Activated T-helper 17 cell treated with anti-CD3 and anti-CD28 coated beads, Interleukin-2, amount 50 U/mL, for 72 hours (primary cell): ENCODE results near the gene CIC. TPM values are rescaled to one million over a fixed set of nuclear protein-coding genes. Genes with fewer than 3 reads are reported as not detected.
"Not testable (repeated sequence)": the region's sequence is repeated elsewhere in the genome, so short reads cannot be mapped to it uniquely, and the experiment has no call there.

Source experiments
- ATAC-seq: fragments of 150-1000 bp; cut with Tn5 transposase; replicated peaks from 2 replicates; pipeline ENCODE4 v1.10.0; 2021; ENCODE audit warnings: mild to moderate bottlenecking, moderate library complexity
- H3K27ac Mint-ChIP-seq: one replicate; pipeline ENCODE4 v1.8.0; 2022; ENCODE audit warnings: mixed read lengths
- H3K27me3 Mint-ChIP-seq: one replicate; pipeline ENCODE4 v1.8.0; 2022; ENCODE audit warnings: mixed read lengths
- H3K36me3 Mint-ChIP-seq: one replicate; pipeline ENCODE4 v1.8.0; 2022; ENCODE audit warnings: low read depth, mild to moderate bottlenecking, mixed read lengths
- H3K4me1 Mint-ChIP-seq: one replicate; pipeline ENCODE4 v1.8.0; 2022; ENCODE audit warnings: mixed read lengths
- H3K4me3 Mint-ChIP-seq: one replicate; pipeline ENCODE4 v1.8.0; 2022; ENCODE audit warnings: mild to moderate bottlenecking, mixed read lengths
- H3K9me3 Mint-ChIP-seq: one replicate; pipeline ENCODE4 v1.8.0; 2022; ENCODE audit warnings: mixed read lengths
- total RNA-seq, 2 donors: library from RNA; stranded (reverse); gene quantifications; one replicate each; pipeline ENCODE4 v1.2.3, GENCODE V29; 2022

The CIC gene
- total RNA-seq, 2 donors from 2014 or later = 85.4 to 165 TPM

- no peaks in the 10 kb centered on the region for H3K9me3 Mint-ChIP-seq
- H3K4me3 Mint-ChIP-seq = no peak overlapping the region
- ATAC-seq = no peak
- H3K27me3 Mint-ChIP-seq = no peaks in the 10 kb centered on the region
- no peak overlapping the region for H3K27ac Mint-ChIP-seq
- peaks cover 36% of the 10 kb centered on the region for H3K36me3 Mint-ChIP-seq
- peaks cover 19% of the 10 kb centered on the region for H3K4me1 Mint-ChIP-seq
Observed at GRCh38 chr19:42249149-42249750, 19.8 kb upstream of the CIC start.

- Mint-ChIP-seq H3K36me3 (peaks cover 31% of the 10 kb centered on the region), H3K27me3 (no peaks in the 10 kb centered on the region), H3K4me3 (no peak overlapping the region), H3K27ac (no peak overlapping the region), H3K9me3 (no peaks in the 10 kb centered on the region), H3K4me1 (peaks cover 17% of the 10 kb centered on the region)
- ATAC-seq = no peak
Observed at GRCh38 chr19:42249769-42250168, 19.3 kb upstream of the CIC start.

GRCh38 chr19:42250183-42250665 lies 18.8 kb upstream of the CIC start:
- no peak for ATAC-seq
- Mint-ChIP-seq H3K4me1 (peaks cover 13% of the 10 kb centered on the region), H3K27me3 (no peaks in the 10 kb centered on the region), H3K9me3 (no peaks in the 10 kb centered on the region), H3K4me3 (no peak overlapping the region), H3K36me3 (peaks cover 30% of the 10 kb centered on the region), H3K27ac (no peak overlapping the region)

- Mint-ChIP-seq H3K36me3 (peaks cover 30% of the 10 kb centered on the region), H3K4me3 (no peak overlapping the region), H3K9me3 (no peaks in the 10 kb centered on the region), H3K27me3 (no peaks in the 10 kb centered on the region), H3K4me1 (peaks cover 12% of the 10 kb centered on the region), H3K27ac (no peak overlapping the region)
- no peak for ATAC-seq
Observed at GRCh38 chr19:42250666-42251531, 18.2 kb upstream of the CIC start.

- peak overlapping the region; percentile 94 for H3K4me3 Mint-ChIP-seq
- peaks cover 30% of the 10 kb centered on the region for H3K36me3 Mint-ChIP-seq
- H3K9me3 Mint-ChIP-seq = no peaks in the 10 kb centered on the region
- H3K27me3 Mint-ChIP-seq = no peaks in the 10 kb centered on the region
- ATAC-seq = no peak
- H3K4me1 Mint-ChIP-seq = peaks cover 12% of the 10 kb centered on the region
- H3K27ac Mint-ChIP-seq = peak overlapping the region; percentile 55
Observed at GRCh38 chr19:42251572-42252358, 17.3 kb upstream of the CIC start.

- peak overlapping the region; percentile 97 for H3K27ac Mint-ChIP-seq
- H3K4me3 Mint-ChIP-seq = peak overlapping the region; percentile 94
- no peak for ATAC-seq
- H3K27me3 Mint-ChIP-seq = no peaks in the 10 kb centered on the region
- H3K9me3 Mint-ChIP-seq = no peaks in the 10 kb centered on the region
- H3K36me3 Mint-ChIP-seq = peaks cover 30% of the 10 kb centered on the region
- H3K4me1 Mint-ChIP-seq = peaks cover 12% of the 10 kb centered on the region
Observed at GRCh38 chr19:42252365-42253244, 16.4 kb upstream of the CIC start.

GRCh38 chr19:42253245-42254088 lies 15.6 kb upstream of the CIC start:
- peak; percentile 34 for ATAC-seq
- Mint-ChIP-seq H3K4me1 (peaks cover 12% of the 10 kb centered on the region), H3K27me3 (no peaks in the 10 kb centered on the region), H3K9me3 (no peaks in the 10 kb centered on the region), H3K27ac (peak overlapping the region; percentile 97), H3K36me3 (peaks cover 30% of the 10 kb centered on the region), H3K4me3 (peak overlapping the region; percentile 94)

GRCh38 chr19:42254089-42254849 lies 14.8 kb upstream of the CIC start:
- Mint-ChIP-seq H3K4me1 (peaks cover 12% of the 10 kb centered on the region), H3K4me3 (peak overlapping the region; percentile 61), H3K27ac (no peak overlapping the region), H3K36me3 (peaks cover 25% of the 10 kb centered on the region), H3K27me3 (no peaks in the 10 kb centered on the region), H3K9me3 (no peaks in the 10 kb centered on the region)
- ATAC-seq = peak; percentile 34

- peak; percentile 88 for ATAC-seq
- Mint-ChIP-seq H3K27ac (no peak within 1 kb of the TSS), H3K9me3 (no peaks in the 10 kb centered on the region), H3K4me3 (peak within 1 kb of the TSS; percentile 61), H3K27me3 (no peaks in the 10 kb centered on the region), H3K36me3 (peaks cover 18% of the 10 kb centered on the region), H3K4me1 (peaks cover 12% of the 10 kb centered on the region)
Observed at GRCh38 chr19:42254850-42255765, 13.9 kb upstream of the CIC start, which contains the start of gene ERF. TSS of gene ERF (minus strand) at chr19:42255128. CDS start at chr19:42254999, 129 bp downstream.

- H3K4me1 Mint-ChIP-seq = peaks cover 12% of the 10 kb centered on the region
- H3K4me3 Mint-ChIP-seq = peak overlapping the region; percentile 61
- no peaks in the 10 kb centered on the region for H3K9me3 Mint-ChIP-seq
- peaks cover 16% of the 10 kb centered on the region for H3K36me3 Mint-ChIP-seq
- no peak overlapping the region for H3K27ac Mint-ChIP-seq
- no peak for ATAC-seq
- no peaks in the 10 kb centered on the region for H3K27me3 Mint-ChIP-seq
Observed at GRCh38 chr19:42255766-42256745, 13.0 kb upstream of the CIC start.

- H3K36me3 Mint-ChIP-seq, H3K27me3 Mint-ChIP-seq, ATAC-seq, H3K27ac Mint-ChIP-seq, H3K9me3 Mint-ChIP-seq, H3K4me1 Mint-ChIP-seq, H3K4me3 Mint-ChIP-seq: not testable (repeated sequence)
Observed at GRCh38 chr19:42257842-42258241, 11.2 kb upstream of the CIC start.
